Astrocyte of the cerebellum (primary cell): ENCODE data around the gene MEMO1.
A peak's percentile ranks its signal among the peaks of the same experiment; 100 is the strongest.

ENCODE experiments used
- DNase-seq: peaks from one replicate; pipeline ENCODE4 v3.0.0-alpha.2; 2011; ENCODE audit warnings: low read depth
- H3K4me3 ChIP-seq: 2 replicates; pipeline ENCODE4 v1.5.1; 2011; ENCODE audit warnings: mild to moderate bottlenecking, low read depth, low read length, moderate library complexity
- in situ Hi-C: cut with HindIII; loops from 2 replicates; pipeline ENCODE4 v1.10.0; 2017; ENCODE audit warnings: low sequenced_read_pairs
- TF ChIP-seq, protein P1 (sequence below): IDR thresholded peaks from 2 replicates; pipeline ENCODE4 v1.5.1; 2012; ENCODE audit warnings: low read length, low read depth, moderate library complexity, mild to moderate bottlenecking; ENCODE audit errors: missing control alignments

The MEMO1 gene

DNA sequence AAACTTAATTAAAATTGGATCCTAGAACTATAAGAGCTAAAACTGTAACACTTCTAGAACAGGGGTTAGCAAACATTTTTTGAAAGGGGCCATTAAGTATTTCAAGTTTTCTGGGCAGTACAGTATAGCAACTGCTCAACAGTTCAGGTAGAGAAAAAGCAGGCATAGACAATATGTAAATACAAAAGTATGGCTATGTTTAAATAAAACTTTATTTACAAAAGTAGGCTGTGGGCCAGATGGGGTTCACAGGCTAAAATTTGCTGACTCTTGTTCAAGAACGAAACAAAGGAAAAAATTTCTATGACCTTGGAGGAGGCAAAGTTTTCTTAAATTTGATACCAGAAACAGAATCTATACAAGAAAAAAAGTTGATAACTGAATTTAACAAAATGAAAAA, 114.5 kb downstream of the MEMO1 start:
- in situ Hi-C loops = no loop called here
- no peak for DNase-seq
- no peak overlapping the region for H3K4me3 ChIP-seq
- TF ChIP-seq, protein P1, sequence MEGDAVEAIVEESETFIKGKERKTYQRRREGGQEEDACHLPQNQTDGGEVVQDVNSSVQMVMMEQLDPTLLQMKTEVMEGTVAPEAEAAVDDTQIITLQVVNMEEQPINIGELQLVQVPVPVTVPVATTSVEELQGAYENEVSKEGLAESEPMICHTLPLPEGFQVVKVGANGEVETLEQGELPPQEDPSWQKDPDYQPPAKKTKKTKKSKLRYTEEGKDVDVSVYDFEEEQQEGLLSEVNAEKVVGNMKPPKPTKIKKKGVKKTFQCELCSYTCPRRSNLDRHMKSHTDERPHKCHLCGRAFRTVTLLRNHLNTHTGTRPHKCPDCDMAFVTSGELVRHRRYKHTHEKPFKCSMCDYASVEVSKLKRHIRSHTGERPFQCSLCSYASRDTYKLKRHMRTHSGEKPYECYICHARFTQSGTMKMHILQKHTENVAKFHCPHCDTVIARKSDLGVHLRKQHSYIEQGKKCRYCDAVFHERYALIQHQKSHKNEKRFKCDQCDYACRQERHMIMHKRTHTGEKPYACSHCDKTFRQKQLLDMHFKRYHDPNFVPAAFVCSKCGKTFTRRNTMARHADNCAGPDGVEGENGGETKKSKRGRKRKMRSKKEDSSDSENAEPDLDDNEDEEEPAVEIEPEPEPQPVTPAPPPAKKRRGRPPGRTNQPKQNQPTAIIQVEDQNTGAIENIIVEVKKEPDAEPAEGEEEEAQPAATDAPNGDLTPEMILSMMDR = no peak

DNA sequence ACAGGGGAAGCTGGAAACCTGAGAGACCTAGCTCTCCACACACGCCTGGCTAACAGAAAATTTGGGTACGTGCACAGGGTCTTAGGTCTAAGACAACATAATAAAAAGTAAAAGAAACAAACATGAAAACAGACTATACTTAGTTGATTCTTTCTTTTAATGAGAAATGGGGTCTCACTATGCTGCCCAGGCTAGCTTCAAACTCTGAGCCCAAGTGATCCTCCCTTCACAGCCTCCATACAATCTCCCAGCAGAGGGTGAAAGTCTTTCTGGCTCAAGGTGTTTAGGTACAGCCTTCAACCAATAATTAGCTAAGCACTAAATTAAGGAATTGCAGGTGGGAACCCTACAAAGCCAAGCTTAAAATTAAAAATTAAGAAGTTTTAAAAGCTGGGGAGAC, 116.2 kb downstream of the MEMO1 start:
- TF ChIP-seq, protein P1 = no peak
- no peak for DNase-seq
- in situ Hi-C loops = no loop called here
- H3K4me3 ChIP-seq = no peak overlapping the region

DNA sequence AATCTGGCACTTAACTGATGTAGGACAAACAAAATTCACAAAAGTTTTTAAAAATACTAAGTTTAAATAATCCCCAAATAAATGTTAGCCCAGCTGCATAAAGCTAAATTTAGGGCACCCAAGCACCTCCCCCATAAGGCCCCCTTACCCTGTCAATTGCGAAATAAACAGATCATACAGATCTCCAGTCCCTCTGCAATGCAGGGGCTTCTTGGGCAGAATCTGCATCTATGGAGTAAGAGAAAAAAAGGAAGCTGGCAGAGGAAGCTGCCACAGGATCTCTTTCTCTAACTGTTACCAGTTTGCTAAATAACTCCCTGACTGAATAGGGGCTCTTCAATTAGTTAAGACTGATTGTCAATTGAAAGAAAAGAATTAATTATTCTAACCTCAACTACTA, 117.7 kb downstream of the MEMO1 start:
- no peak for DNase-seq
- in situ Hi-C loops = no loop called here
- TF ChIP-seq, protein P1 = no peak
- no peak overlapping the region for H3K4me3 ChIP-seq

DNA sequence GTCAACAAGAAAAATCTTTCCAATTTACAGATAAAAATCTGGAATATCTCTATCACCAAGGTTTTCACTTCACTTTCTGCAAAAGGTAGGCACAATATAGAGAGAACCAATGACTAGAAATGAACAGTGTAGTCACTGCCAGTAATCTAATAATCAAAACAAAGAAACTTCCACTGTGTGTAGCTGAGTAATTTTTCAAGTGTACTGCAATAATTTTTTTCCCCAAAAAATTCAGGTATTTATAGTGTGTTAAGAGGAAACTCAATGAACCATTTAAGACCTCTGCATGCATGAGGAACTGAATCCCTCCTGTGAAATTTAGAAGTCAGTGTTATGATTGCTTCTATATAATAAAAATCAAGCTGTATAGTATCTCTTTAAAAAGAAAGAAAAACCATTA, 121.8 kb downstream of the MEMO1 start:
- DNase-seq = no peak
- in situ Hi-C loops = no loop called here
- TF ChIP-seq, protein P1 = no peak

DNA sequence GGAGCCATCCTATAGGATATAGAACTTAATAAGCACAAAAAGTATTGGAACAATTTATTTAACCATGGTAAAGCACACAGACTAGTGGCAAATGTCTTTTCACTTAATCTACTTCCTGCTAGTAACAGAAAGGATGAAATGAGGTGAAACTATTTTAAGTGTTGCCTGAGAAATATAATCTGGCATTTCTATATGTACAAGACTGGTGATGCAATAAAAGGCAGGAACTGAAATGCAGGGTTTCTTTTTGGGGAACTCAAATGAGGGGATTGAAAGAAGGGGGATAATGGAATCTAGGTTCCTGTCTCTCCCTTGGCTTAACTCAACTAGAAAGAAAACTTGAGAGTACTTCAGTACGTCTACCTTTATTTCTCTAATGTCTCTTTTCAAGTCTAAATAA, 122.3 kb downstream of the MEMO1 start:
- in situ Hi-C loops = no loop called here
- TF ChIP-seq, protein P1 = no peak

More for the DNA sequence above, 121.8 kb downstream of the MEMO1 start:
- no peak overlapping the region for H3K4me3 ChIP-seq

DNA sequence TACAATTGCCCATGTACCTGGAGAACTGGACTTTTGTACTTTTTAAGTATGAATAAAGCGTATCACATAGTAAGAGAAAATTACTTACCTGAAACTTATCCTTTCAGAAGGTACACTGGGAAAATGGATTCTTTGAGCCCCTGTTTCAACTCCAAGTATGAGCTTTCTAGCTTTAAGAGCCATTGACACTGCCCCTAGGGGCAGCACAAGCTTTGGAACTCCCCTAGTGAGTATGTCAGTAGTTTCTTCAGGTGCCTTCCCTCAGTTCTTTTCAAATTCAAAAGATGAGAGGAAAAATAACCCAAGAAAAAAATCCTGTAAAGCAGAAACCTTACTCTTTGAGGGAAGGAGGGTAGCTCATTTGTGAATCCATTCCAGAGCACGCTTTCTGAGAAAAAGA, 124.1 kb downstream of the MEMO1 start:
- in situ Hi-C loops = no loop called here
- H3K4me3 ChIP-seq = no peak overlapping the region
- TF ChIP-seq, protein P1 = peak; percentile 49
- DNase-seq = no peak

More for the DNA sequence above, 122.3 kb downstream of the MEMO1 start:
- DNase-seq = no peak
- H3K4me3 ChIP-seq = no peak overlapping the region

DNA sequence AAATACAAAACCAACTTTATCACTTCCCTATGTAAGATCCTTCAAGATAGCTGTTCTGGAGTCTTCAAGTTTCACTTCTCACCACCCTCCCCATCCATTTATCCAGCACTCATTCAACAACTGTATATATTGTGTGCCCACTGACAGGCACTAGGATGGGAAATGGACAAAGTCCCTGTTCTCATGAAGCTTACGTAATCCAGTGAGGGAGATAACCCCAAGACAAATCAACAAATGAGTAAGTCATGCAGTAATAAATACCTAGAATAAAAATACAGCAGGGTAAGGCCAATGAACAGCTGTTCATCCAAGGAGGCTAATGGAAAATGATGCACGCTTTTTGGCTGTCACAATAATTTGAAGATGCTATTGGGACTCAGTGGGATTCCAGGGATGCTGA, 133.8 kb downstream of the MEMO1 start:
- H3K4me3 ChIP-seq = no peak overlapping the region
- in situ Hi-C loops = no loop called here
- DNase-seq = no peak
- TF ChIP-seq, protein P1 = no peak
